Measurements from ENCODE around the gene ALK.

Gene ALK

GRCh38 chr2:29251406-29251805 lies 670.0 kb downstream of the ALK start:
- no peak for TF ChIP-seq TAF1 (IDR thresholded peaks at IDR 0.05; ENCODE audit: borderline replicate concordance, insufficient read depth, low read length)
- TF ChIP-seq FOXP2 (optimal IDR thresholded peaks at IDR 0.05; ENCODE audit: borderline replicate concordance, extremely low read depth, extremely low read length, insufficient read depth): no peak
- no peak for TF ChIP-seq SIN3A (IDR thresholded peaks at IDR 0.05; ENCODE audit: borderline replicate concordance, insufficient read depth, low read length)
- TF ChIP-seq POLR2AphosphoS5 (IDR thresholded peaks at IDR 0.05; ENCODE audit: low read depth, low read length): no peak
- no peak for TF ChIP-seq REST (IDR thresholded peaks at IDR 0.05; ENCODE audit: insufficient read depth in 1 of 2, low read depth in 2 of 2, low read length in 2 of 2)

GRCh38 chr2:29250977-29251376 lies 670.4 kb downstream of the ALK start:
- no peak for TF ChIP-seq POLR2AphosphoS5 (IDR thresholded peaks at IDR 0.05; ENCODE audit: low read depth, low read length)
- no peak for TF ChIP-seq REST (IDR thresholded peaks at IDR 0.05; ENCODE audit: insufficient read depth in 1 of 2, low read depth in 2 of 2, low read length in 2 of 2)
- no peak for TF ChIP-seq TAF1 (IDR thresholded peaks at IDR 0.05; ENCODE audit: borderline replicate concordance, insufficient read depth, low read length)
- no peak for TF ChIP-seq FOXP2 (optimal IDR thresholded peaks at IDR 0.05; ENCODE audit: borderline replicate concordance, extremely low read depth, extremely low read length, insufficient read depth)
- TF ChIP-seq SIN3A (IDR thresholded peaks at IDR 0.05; ENCODE audit: borderline replicate concordance, insufficient read depth, low read length): no peak

GRCh38 chr2:29249666-29250253 lies 671.6 kb downstream of the ALK start:
- TF ChIP-seq POLR2AphosphoS5 (IDR thresholded peaks at IDR 0.05; ENCODE audit: low read depth, low read length) (no peak), TAF1 (IDR thresholded peaks at IDR 0.05; ENCODE audit: borderline replicate concordance, insufficient read depth, low read length) (no peak), FOXP2 (optimal IDR thresholded peaks at IDR 0.05; ENCODE audit: borderline replicate concordance, extremely low read depth, extremely low read length, insufficient read depth) (no peak), REST (IDR thresholded peaks at IDR 0.05; ENCODE audit: insufficient read depth in 1 of 2, low read depth in 2 of 2, low read length in 2 of 2) (no peak), SIN3A (IDR thresholded peaks at IDR 0.05; ENCODE audit: borderline replicate concordance, insufficient read depth, low read length) (no peak)

- no peak for TF ChIP-seq POLR2AphosphoS5 (IDR thresholded peaks at IDR 0.05; ENCODE audit: low read depth, low read length)
- no peak for TF ChIP-seq REST (IDR thresholded peaks at IDR 0.05; ENCODE audit: insufficient read depth in 1 of 2, low read depth in 2 of 2, low read length in 2 of 2)
- no peak for TF ChIP-seq TAF1 (IDR thresholded peaks at IDR 0.05; ENCODE audit: borderline replicate concordance, insufficient read depth, low read length)
- no peak for TF ChIP-seq FOXP2 (optimal IDR thresholded peaks at IDR 0.05; ENCODE audit: borderline replicate concordance, extremely low read depth, extremely low read length, insufficient read depth)
- TF ChIP-seq SIN3A (IDR thresholded peaks at IDR 0.05; ENCODE audit: borderline replicate concordance, insufficient read depth, low read length): no peak
These were observed 674.0 kb downstream of the ALK start for GRCh38 chr2:29247336-29247914.
